GM19328 (cell line): ENCODE data around the gene SBK2.

Experiments used
- ATAC-seq: cut with Tn5 transposase; IDR thresholded peaks from one replicate; pipeline ENCODE4 v1.9.1; 2021; ENCODE audit warnings: mild to moderate bottlenecking, moderate library complexity; ENCODE audit not compliant: unreplicated experiment

SBK2 gene

GRCh38 chr19:55554741-55555152 is 17.8 kb upstream of the SBK2 start:
- no peak for ATAC-seq

GRCh38 chr19:55554302-55554701 is 17.4 kb upstream of the SBK2 start:
- ATAC-seq, result no peak

- ATAC-seq, result no peak
Observed at GRCh38 chr19:55553217-55554182, 16.6 kb upstream of the SBK2 start.

GRCh38 chr19:55552620-55553019 is 15.7 kb upstream of the SBK2 start:
- no peak for ATAC-seq

- ATAC-seq, result no peak
Observed at GRCh38 chr19:55552206-55552605, 15.3 kb upstream of the SBK2 start.

GRCh38 chr19:55550321-55550650 is 13.4 kb upstream of the SBK2 start:
- no peak for ATAC-seq

GRCh38 chr19:55549500-55550320 is 12.8 kb upstream of the SBK2 start:
- ATAC-seq, result no peak

GRCh38 chr19:55546822-55547614 is 10.1 kb upstream of the SBK2 start:
- ATAC-seq, result no peak

- no peak for ATAC-seq
Observed at GRCh38 chr19:55546011-55546410, 9.1 kb upstream of the SBK2 start.

- no peak for ATAC-seq
Observed at GRCh38 chr19:55545443-55545842, 8.5 kb upstream of the SBK2 start, which contains the start of gene SBK3. TSS of gene SBK3 (minus strand) at chr19:55545543. CDS start at chr19:55545543, 0 bp downstream.

- ATAC-seq, result no peak
Observed at GRCh38 chr19:55544776-55545439, 8.0 kb upstream of the SBK2 start.

- no peak for ATAC-seq
Observed at GRCh38 chr19:55544014-55544413, 7.1 kb upstream of the SBK2 start.

- no peak for ATAC-seq
Observed at GRCh38 chr19:55543567-55543966, 6.6 kb upstream of the SBK2 start.

GRCh38 chr19:55542292-55542855 is 5.4 kb upstream of the SBK2 start:
- no peak for ATAC-seq

GRCh38 chr19:55541091-55541490 is 4.2 kb upstream of the SBK2 start:
- ATAC-seq, result no peak

- ATAC-seq, result no peak
Observed at GRCh38 chr19:55540619-55541018, 3.7 kb upstream of the SBK2 start.

- no peak for ATAC-seq
Observed at GRCh38 chr19:55539090-55539984, 2.4 kb upstream of the SBK2 start.

GRCh38 chr19:55538132-55538531 is 1.2 kb upstream of the SBK2 start:
- no peak for ATAC-seq

- no peak for ATAC-seq
Observed at GRCh38 chr19:55537741-55538111, 793 bp upstream of the SBK2 start.
